Cerebellar nuclear complex (tissue), 1 donor: ENCODE results near the gene ADI1.
"Not testable (repeated sequence)": the region's sequence is repeated elsewhere in the genome, so short reads cannot be mapped to it uniquely, and the experiment has no call there.

Experiments
- DNase-seq, 2 experiments: peaks; one replicate each; lab custom pipeline; 2025; lab: John Stamatoyannopoulos, UW

ADI1 gene

DNA sequence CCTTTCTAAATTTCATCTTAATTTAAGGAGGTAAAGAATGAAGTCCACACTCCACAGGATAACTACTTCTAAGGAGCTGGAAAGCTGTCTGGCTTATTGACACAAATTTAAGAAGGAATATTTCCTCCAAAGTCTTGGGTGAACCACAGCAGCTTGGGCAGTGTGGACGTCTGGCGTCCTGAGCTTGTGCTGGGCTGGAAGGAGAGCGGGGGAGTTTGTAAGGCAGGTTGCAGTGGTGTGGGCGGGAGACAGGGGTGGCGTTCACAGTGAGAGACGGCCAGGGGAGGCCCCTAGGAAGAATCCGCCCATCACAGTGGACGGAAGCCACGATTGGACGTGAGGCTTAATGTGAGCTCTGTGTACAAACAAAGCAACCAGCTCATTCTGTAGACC lies 25.7 kb downstream of the ADI1 start:
- DNase-seq: no peak

- DNase-seq: no peak
Observed at GRCh38 chr2:3492951-3493614, 26.2 kb downstream of the ADI1 start.

DNA sequence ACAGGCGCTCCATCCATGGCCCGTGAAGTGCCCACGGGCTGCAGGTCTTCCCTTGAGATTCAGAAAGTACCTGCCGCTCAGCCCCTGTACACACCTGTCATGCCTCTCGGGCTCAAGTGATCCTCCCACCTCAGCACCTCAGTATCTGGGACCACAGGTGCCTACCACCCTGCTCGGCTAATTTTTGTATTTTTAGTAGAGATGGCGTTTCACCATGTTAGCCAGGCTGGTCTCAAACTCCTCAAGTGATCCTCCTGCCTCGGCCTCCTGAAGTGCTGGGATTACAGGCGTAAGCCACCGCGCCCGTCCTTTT lies 26.9 kb downstream of the ADI1 start:
- DNase-seq: not testable (repeated sequence)

DNA sequence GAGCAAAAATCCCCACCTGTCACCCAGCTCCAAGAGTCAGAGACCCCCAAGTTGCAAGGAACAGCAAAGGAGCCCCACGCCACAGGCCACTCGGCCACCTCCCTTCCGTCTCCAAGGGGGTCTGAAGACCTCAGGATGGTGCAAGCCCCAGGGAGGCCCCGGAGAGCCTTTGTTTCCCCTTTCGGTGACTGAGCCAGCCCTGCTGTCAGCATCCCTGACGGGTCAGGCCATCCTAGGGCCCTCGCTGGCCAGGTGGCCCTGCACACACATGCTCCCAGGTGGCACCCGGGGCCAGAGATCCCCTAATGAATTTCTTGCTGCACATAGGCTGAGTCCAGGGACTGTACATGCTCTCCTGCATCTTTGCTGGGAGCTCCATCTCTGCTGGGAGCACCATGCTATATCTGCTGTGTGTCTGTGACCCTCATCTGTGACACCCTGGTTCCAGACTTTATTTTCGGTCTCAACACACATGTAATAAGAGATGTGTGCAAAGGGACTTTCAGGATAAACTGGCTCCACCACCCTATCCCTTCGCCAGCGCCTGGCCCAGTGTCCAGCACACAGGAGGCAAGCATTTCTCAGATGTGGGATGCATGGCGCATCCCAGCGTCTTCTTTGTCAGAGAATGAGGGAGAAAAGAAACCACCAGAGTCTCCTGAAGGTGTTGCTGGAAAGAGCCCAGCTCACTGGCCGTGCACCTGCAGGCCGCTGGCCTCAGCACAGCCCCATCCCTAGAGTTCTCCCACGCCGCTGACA lies 27.4 kb downstream of the ADI1 start:
- no peak for DNase-seq

GRCh38 chr2:3491306-3491705 lies 28.0 kb downstream of the ADI1 start:
- DNase-seq: no peak

GRCh38 chr2:3490191-3491170 lies 28.9 kb downstream of the ADI1 start:
- DNase-seq: no peak

DNA sequence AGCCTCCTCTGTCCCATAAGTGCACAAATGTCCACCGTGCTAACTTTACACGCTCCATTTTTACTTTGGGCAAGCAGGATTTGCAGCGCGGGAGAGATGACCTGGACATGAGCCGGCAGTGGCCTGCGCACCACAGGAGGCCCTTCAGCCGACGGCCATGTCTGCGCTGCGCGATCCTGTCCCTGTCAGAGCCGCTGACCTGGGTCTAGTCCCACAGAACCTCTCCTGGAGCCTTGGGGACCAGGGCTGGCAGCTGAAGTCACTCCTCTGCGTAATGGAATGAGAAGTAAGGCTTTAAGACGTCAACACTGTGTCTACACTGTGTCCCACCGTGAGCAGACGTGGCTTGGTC lies 29.6 kb downstream of the ADI1 start:
- no peak for DNase-seq

DNA sequence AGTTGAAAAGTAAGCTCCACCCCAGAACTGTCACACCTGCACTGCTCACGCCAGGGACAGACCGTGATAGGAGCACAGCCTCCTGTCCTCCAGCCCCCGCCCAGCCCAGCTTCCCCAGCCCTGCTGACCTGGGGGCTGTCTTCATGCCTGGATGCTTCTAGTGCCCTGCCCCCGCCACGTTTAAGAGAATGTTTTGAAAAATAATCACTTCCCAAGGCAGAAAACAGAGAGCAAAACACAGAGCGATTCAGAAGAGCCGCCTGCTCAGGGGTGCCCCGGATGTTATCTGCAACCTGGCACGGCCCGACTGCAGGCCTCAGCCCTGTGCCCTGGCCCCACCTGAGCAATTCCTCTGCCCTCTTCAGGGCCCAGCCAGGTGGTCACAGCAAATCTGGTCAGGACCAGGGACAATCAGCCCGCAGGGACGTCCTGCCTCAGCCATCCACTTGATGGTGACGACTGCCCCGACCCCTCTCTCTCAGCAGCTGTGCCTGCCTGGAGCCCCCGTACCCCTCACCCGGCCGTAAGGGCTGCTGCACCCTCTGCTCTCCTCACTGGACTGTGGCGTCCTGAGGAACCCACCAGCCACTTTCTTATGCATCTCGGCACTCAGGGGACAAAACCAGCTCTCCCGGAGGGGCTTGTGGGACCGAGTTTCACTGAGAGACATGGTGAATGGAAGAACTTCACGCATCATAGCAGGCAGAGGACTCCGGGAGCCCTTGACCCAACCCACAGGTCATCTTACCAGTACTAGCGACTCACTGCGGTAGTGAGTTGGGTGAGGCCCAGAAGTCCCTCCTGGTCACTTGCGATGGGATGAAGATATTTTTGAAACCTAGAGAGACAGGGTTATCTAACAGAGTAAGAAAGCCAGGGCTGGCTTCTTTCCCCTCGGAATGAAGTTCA lies 30.2 kb downstream of the ADI1 start:
- no peak for DNase-seq

- DNase-seq: no peak
Observed at GRCh38 chr2:3488061-3488531, 31.2 kb downstream of the ADI1 start.

DNA sequence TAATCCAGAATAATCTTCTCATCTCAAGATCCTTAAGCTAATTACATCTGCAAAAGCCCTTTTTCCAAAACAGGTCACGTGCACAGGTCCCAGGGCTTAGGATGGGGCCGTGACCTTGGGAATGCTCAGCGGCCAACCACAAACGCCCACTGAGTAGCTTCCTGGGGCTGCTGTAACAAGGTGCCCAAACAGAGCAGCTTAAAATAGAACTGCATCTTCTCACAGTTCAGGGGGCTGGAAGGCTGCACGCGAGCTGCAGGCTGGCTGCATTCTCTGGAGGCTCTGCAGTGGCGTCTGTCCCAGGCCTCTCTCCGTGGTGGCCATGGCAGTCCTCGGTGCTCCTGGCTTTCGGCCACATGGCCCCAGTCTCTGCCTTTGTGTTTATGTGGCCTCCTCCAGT lies 31.9 kb downstream of the ADI1 start:
- DNase-seq: no peak

DNA sequence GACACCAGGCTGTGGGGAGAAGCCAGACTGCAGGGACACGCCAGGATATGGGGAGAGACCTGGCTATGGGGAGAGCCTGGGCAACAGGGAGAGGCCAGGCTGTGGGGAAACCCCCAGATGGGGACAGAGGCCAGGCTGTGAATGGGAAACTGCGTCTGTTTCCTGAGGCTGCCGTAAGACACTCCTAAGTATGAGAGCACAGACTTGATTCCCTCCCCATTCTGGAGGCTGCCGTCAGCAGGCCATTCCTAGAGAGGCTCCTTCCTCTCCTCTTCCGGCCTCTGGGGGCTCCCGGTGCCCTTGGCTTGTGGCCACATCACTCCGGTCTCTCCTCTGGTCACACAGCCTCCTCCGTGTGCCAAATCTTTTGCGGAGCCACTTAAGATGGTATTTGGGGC lies 32.3 kb downstream of the ADI1 start:
- DNase-seq: no peak

DNA sequence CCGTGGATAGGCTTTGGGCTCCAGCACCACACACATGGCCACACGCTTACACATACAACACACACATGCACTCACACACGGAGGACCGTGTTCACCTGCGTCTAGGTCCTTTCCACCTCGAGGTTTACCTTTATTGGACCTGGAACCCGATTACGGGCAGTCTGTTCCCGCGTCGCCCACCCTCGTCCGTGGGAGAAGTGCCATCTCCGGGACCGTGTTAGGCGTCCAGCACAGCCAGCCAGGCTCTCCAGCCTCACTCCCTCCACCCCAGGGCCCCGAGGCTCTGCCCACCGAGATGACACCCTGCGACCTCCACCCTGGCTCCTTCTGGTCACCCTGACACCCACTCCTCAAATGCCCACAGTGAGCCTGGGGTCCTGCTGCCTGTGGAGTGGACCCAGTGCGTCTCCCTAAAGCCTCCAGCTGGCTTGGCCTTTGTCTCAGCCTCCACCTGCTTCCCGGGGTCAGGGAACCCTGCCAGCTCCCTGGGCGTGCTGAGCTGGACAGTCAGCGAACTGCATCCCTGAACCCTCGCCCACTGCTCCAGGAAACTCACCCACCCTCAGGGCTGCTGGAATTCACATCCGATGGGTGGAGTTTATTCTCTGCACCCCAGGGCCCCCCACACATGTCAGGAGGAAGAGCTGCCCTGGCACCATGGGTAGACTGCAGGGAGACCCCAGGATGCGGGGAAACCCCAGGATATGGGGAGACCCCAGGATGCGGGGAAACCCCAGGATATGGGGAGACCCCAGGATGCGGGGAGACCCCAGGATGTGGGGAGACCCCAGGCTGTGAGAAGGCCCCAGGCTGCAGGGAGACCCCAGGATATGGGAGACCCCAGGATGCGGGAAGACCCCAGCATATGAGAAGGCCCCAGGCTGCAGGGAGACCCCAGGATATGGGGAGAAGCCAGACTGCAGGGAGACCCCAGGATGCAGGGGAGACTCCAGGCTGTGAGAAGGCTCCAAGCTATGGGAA lies 33.0 kb downstream of the ADI1 start:
- no peak for DNase-seq

GRCh38 chr2:3485166-3485565 lies 34.2 kb downstream of the ADI1 start:
- no peak for DNase-seq

DNA sequence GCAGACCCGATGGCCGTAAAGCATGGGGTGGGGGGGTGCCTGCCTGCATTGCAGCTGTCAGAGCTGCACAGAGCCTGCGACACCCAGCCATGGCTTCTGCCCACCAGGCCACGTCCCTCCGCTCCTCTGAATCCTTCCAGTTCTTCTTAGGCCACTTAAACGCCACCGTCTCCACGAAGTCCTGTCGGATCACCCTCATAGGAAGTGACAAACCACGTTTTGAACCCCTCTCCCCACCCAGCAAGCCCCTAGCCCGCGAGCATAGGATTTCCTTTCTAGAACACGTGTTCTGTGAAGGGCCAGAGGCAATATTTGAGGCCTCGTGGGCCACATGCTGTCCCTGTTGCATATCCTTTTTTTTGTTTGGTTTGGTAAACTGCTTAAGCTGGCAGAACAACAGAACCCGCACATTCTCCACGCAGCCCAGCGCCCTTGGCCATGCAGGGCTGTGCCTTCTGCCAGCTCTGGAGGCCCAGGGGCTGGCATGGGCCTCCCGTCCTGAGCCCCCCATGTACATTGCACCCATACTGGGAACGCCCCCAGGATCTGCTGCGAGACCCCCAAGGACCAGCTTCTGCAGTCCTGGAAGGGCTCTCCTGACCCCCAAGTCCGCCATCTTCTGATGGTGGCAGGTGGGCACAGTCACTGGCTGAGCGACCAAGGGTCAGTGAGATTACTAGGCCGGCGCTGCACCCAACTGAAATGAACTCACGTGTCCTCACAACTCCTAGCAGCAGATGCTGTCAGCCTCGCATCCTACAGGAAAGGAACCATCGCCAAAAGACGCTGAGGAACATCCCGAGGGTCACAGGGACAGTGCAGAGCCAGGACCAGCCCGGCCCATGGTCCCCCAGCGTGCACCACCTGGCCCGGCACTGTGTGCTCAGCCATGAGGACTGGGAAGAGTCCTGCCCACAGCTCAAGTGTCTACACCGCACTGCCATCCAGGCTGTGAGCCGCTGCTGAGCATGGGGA lies 35.1 kb downstream of the ADI1 start:
- DNase-seq: no peak

DNA sequence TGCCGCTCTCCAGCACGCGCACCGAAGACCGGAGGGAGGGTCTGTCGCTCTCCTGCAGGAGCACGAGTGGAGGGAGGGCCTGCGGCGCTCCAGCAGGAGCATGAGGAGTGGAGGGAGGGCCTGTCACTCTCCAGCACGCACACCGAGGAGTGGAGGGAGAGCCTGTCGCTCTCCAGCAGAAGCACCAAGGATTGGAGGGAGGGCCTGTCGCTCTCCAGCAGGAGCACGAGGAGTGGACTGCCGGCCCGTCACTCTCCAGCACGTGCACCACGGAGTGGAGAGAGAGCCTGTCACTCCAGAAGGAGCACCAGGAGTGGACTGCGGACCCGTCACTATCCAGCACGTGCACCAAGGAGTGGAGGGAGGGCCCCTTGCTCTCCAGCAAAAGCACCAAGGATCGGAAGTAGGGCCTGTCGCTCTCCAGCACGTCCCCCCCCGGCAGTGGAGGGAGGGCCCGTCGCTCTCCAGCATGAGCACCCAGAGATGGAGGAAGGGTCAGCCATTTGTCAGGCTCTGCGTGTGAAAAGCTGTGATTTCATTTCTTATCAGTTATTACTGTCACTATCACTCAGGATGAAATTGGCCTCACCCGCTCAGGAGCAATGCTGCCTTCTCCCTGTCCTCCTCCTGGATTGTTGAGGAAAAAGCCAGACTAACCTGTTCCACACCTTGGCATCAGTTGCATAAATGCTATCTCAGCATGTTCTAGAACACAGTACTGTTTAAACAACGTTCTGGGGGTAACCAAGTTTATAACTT lies 35.9 kb downstream of the ADI1 start:
- peak in 1 of 2 experiments; percentile 43 for DNase-seq

GRCh38 chr2:3482363-3482821 lies 36.9 kb downstream of the ADI1 start:
- DNase-seq: no peak

GRCh38 chr2:3481736-3482362 lies 37.5 kb downstream of the ADI1 start:
- DNase-seq: no peak

DNA sequence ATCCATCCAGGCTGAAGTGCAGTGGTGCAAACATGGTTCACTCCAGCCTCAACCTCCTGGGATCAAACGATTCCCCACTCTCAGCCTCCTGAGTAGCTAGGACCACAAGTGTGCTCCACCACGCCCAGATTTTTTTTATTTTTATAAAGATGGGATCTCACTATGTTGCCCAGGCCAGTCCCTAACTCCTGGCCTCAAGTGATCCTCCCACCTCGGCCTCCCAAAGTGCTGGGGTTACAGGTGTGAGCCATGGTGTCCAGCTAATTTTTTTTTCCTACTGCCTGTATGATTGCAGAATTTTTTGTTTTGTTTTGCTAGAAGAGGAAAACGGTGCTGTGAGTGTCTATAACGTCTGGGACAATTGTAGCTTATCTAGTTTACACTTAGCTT lies 38.3 kb downstream of the ADI1 start:
- DNase-seq: no peak
